Anterior cingulate cortex (tissue), 58 donors: Measurements from ENCODE around the gene CCNY.
"Not testable (repeated sequence)": the region's sequence is repeated elsewhere in the genome, so short reads cannot be mapped to it uniquely, and the experiment has no call there.

ENCODE experiments used
- DNase-seq, 58 donors: peaks; one replicate each; lab custom pipeline; 2025; lab: John Stamatoyannopoulos, UW

CCNY gene

GRCh38 chr10:35336084-35336831 is at the start of gene CCNY:
Gene CCNY, plus strand, starts transcription at chr10:35336509. Its CDS starts 545 bp downstream, at chr10:35337054.
- DNase-seq: peak in 53 of 58 donors; percentile 18 to 85 (median 70)

GRCh38 chr10:35289198-35289597 is 47.1 kb upstream of the CCNY start:
- no peak for DNase-seq

- DNase-seq: no peak
Observed at GRCh38 chr10:35294506-35294905, 41.8 kb upstream of the CCNY start.

- DNase-seq: no peak
Observed at GRCh38 chr10:35299016-35299415, 37.3 kb upstream of the CCNY start.

- peak in 17 of 58 donors; percentile 5 to 63 (median 21) for DNase-seq
Observed at GRCh38 chr10:35300063-35300699, 36.1 kb upstream of the CCNY start.

GRCh38 chr10:35304649-35305048 is 31.7 kb upstream of the CCNY start:
- no peak for DNase-seq

- DNase-seq: no peak
Observed at GRCh38 chr10:35306852-35307251, 29.5 kb upstream of the CCNY start.

- no peak for DNase-seq
Observed at GRCh38 chr10:35307297-35307696, 29.0 kb upstream of the CCNY start.

GRCh38 chr10:35308809-35309208 is 27.5 kb upstream of the CCNY start:
- no peak for DNase-seq

GRCh38 chr10:35314142-35314541 is 22.2 kb upstream of the CCNY start:
- not testable (repeated sequence) for DNase-seq

GRCh38 chr10:35315235-35315634 is 21.1 kb upstream of the CCNY start:
- DNase-seq: not testable (repeated sequence)

- DNase-seq: no peak
Observed at GRCh38 chr10:35316218-35316967, 19.9 kb upstream of the CCNY start.

- no peak for DNase-seq
Observed at GRCh38 chr10:35318551-35318950, 17.8 kb upstream of the CCNY start.

GRCh38 chr10:35320341-35320740 is 16.0 kb upstream of the CCNY start:
- no peak for DNase-seq

- no peak for DNase-seq
Observed at GRCh38 chr10:35322636-35323035, 13.7 kb upstream of the CCNY start.

GRCh38 chr10:35324196-35324595 is 12.1 kb upstream of the CCNY start:
- no peak for DNase-seq

- no peak for DNase-seq
Observed at GRCh38 chr10:35326466-35327235, 9.7 kb upstream of the CCNY start.

- no peak for DNase-seq
Observed at GRCh38 chr10:35327790-35328403, 8.4 kb upstream of the CCNY start.

- no peak for DNase-seq
Observed at GRCh38 chr10:35328404-35329037, 7.8 kb upstream of the CCNY start.

GRCh38 chr10:35329520-35329919 is 6.8 kb upstream of the CCNY start:
- no peak for DNase-seq
